GM18867 (cell line): Measurements from ENCODE around the gene HS6ST1.

Source experiments
- ATAC-seq: cut with Tn5 transposase; IDR thresholded peaks from one replicate; pipeline ENCODE4 v1.9.1; 2021; ENCODE audit warnings: mild to moderate bottlenecking, moderate library complexity; ENCODE audit not compliant: unreplicated experiment

HS6ST1 gene

GRCh38 chr2:128350736-128351135, 32.1 kb upstream of the HS6ST1 start:
- no peak for ATAC-seq

- ATAC-seq: no peak
These were observed 30.0 kb upstream of the HS6ST1 start for GRCh38 chr2:128348701-128349100.

DNA sequence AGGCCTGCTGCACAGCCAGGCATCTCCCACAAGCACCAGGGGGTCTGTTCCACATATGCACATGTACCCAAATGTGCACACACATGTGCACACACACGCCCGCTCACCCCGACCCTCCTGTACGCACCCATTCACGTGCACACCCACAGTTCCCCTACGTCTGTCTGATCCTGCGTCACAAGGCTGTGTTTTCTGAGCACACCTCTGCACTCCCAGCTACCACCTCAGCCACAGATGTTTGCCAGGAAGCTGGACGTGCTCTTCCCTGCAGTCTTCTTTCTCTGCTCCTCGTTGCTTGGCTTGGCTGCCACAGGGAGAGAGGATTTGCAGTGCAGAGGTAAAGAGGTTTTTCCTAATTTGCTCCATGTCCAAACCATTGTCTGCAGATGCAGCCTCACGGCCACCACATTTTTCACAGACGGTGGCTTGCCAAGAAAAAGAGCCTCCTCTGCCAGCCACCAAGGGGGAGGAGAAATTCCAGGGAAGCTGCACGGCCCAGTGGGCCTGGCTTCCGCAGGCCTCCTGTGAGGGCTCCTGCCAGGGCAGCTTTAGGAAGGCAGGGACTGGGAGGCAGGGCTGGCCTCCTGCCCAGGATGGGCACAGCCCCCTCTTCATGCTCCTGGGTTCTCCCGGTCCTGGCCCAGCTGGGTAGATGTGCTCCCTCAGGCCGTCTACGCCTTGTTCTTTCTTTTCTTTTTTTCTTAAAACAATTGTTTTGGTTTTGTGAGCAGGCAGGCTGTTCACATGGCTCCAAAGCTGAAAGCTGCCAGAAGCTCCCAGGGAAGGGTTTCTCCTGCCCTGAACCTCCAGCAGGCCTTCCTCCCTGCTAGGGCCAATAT, 29.3 kb upstream of the HS6ST1 start:
- no peak for ATAC-seq

GRCh38 chr2:128347171-128347558, 28.5 kb upstream of the HS6ST1 start:
- no peak for ATAC-seq

DNA sequence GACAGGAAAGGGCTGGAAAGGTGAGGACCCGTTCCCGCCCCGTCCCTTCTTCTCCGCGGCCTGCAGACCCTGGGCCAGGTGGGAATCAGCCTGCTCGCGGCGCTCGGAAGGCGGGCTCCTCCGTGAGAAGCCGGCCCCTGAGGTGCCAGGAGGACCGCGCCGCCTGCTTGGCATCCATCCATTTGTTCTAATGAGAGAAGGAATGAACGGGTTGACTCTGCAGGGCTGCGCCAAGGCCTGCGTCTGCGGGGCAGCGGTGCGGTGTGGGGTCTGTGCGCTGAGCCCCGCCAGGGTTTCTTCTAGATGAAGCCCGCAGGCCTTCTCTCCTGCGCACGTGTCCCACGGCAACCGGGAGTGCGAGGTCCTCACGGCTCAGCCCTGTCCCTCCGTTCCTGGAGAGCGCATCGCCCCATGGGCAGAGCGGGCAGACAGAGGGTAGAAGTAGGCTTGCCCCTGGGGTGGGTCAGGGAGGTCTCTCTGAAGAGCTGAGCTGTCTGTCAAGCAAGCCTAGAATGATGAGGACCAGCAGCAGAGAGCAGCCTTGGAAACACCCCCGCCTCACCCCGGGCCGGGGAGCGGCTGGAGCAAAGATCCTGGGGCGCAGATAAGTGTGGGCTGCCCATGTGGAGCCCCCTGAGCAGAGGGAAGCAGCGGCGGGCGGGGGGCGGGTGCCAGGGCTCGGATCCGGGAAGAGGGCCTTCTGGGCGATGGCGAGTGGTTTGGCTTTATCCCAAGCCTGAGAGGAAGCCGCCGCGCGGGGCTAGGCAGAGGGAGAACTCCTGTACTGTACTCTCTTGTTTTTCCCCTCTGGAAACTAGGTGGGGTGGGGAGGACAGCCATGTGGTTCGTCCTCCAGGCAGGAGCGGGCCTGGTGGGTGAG, 27.9 kb upstream of the HS6ST1 start:
- ATAC-seq: no peak

GRCh38 chr2:128345436-128346165, 26.9 kb upstream of the HS6ST1 start:
- ATAC-seq: no peak

GRCh38 chr2:128344101-128344500, 25.4 kb upstream of the HS6ST1 start:
- no peak for ATAC-seq

DNA sequence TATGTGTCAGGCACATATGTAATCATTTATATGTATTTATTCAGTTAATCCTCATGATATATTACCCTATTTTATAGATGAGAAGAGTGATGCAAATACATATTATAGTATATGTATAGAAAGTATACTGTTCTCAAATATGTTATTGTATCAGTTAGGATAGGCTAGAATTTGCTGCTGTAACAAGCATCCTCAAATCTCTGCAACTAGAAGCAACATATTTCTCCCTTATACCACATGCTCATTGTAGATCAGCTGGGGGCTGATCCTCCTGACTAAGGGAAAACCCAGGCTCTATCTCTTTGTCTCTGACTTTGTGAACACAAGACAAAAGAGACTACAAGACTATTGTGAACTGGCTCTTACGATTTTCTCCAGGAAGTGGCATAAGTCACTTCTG, 24.8 kb upstream of the HS6ST1 start:
- no peak for ATAC-seq

DNA sequence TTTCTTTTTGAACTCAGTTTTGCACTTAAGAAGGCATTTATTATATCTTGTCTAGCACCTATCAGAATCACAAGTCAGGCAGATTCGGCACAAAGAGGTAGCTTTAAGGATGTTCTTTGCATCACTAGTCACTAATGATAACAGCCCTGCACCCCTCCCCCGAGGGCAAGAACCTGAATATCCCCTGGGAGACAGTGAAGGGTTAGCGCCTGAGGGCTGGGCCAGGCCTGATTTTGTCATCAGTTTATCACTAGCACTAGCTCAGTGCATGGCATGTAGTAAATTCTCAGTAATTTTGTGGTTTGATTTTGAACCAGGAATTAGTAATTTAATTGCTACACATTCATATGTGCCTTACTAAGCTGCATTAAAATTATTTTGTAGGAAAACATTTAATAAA, 23.9 kb upstream of the HS6ST1 start:
- ATAC-seq: no peak

GRCh38 chr2:128341621-128342020, 23.0 kb upstream of the HS6ST1 start:
- ATAC-seq: no peak

DNA sequence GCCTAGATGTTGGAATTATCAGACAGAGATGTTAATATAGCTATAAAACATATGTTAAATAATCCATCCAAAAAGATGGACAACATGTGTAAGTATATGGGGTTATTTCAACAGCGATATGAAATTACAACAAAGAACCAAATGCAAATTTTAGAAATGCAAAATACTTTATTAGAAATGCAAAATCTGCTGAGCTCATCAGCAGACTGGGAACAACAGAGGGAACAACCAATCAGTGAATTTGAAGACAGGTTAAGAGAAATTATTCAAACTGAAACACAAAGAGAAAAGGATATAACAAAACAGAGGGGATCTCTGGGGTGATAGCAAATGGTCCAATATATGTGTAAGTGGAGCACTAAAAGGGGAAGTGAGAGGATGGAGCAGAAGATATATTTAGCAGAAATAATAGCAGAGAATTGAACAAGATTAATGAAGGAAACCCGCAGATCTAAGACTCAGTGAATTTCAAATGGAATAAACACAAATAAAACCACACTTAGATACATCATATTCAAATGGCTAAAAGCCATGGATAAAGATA, 13.5 kb upstream of the HS6ST1 start:
- ATAC-seq: no peak

- no peak for ATAC-seq
These were observed 11.9 kb upstream of the HS6ST1 start for GRCh38 chr2:128330583-128330982.

- ATAC-seq: no peak
These were observed 10.9 kb upstream of the HS6ST1 start for GRCh38 chr2:128329607-128330006.

DNA sequence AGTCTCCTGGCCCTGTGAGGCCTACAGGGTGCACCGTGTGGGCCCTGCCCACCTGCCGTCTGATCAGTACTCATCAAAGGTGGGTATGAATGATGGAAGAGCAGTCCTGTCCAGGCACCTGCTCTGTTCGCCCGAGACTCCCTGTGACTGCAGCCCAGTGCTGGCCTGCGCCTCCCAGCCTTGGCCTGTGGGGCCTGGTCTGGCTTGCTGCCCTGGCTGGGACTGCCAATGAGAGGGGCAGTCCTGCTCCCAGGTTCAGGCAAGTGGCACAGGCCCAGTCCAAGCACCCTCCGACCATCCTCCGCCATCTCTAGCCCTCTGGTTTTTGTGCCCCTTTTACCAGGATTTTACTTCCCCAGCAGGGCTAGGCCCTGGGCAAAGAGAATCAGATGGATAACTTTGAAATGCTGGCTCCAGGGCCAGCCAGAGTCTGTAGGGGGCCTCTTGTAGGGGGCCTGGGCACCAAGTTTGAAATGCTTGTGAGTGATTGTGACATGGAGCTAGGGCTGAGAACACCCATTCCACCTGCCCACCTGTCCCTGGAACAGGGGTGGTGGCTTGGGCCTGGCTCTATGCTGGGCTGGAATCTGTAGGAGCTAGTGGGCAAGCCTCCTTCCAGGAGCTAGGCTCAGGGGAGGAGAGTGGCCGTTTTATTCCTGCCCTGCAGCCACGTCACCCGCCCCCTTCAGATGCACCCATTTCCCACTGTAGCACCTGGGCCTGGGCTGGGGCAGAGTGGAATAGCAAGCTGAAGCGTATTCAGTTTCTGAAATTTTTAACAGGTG, 8.7 kb upstream of the HS6ST1 start:
- ATAC-seq: no peak

DNA sequence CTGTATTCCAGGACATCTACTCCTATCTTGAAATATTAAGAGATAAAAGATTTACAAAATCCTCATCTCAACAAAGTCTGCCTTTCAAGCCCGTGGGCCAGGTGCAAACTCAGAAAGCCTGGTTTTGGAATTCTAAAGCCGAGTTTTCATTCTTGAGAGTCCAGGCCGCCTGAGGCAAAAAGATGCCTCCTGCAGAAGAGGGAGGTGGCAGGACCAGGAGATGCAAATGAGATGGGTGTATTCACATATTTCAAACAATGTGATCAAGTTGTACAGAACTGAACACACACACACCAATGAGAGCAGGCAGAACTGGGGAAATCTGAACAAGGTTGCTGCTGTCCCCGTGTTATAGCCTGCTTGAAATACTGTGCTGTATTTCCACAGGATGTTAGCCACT, 7.7 kb upstream of the HS6ST1 start:
- no peak for ATAC-seq

DNA sequence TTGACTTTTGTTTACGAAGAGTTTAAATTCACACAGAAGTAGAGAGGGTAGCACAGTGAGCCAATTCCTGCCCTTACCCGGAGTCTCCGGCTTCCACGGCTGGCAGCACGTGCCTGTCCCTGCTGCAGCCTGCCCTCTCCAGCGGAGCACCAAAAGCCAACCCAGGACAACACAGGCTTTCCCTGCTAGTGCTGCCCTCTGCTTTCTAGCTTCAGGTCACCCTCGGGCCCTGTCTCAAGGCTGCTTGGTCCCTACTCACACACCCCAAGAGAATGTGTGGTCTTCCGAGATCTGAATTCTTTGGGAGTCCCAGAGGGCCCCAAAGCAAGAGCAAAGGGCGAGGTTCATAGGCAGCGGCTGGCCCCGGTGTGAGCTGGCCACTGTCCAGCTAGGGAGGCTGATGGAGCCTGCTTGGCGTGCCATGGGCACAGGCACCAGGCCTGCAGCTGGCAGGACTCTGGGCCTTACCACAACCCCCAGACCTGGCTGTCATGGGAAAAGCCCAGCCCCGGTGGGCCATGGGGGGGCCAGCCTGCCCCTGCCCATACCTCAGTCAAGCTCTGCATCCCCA, 7.0 kb upstream of the HS6ST1 start:
- no peak for ATAC-seq

- no peak for ATAC-seq
These were observed 6.3 kb upstream of the HS6ST1 start for GRCh38 chr2:128324897-128325410.

GRCh38 chr2:128324008-128324896, 5.6 kb upstream of the HS6ST1 start:
- no peak for ATAC-seq

GRCh38 chr2:128323555-128323931, 4.9 kb upstream of the HS6ST1 start:
- ATAC-seq: no peak
